PC-9 (cell line): ENCODE measurements around the gene TBC1D22B. TPM values are rescaled to one million over a fixed set of nuclear protein-coding genes. Genes with fewer than 3 reads are reported as not detected.

Experiments
- BruUV-seq: library from RNA; stranded (reverse); fragments of 400-500 nt; replicated peaks from 2 replicates; lab custom pipeline; 2021; lab: Mats Ljungman, UMichigan
- CTCF ChIA-PET: fragments of 300-600 bp; sonication (Branson Sonifier 250); formaldehyde crosslinking; loops from one replicate; lab custom pipeline; 2022; ENCODE audit warnings: antibody characterized with exemption; lab: Charles Lee
- POLR2A ChIA-PET: fragments of 300-600 bp; sonication (Branson Sonifier 250); formaldehyde crosslinking; loops from one replicate; lab custom pipeline; 2022; ENCODE audit warnings: antibody characterized with exemption; ENCODE audit not compliant: unreplicated experiment; lab: Charles Lee
- DNase-seq, 2 experiments: peaks; one replicate each; pipeline versions ENCODE4 v3.0.0 to v3.0.0-alpha.2; 2015 to 2022; ENCODE audit warnings: mixed read lengths in 1 of 2
- H2AFZ ChIP-seq: fragments of 200-600 bp; sonication (generic); 2 replicates; pipeline ENCODE4 v1.8.1; 2017; ENCODE audit warnings: antibody characterized with exemption
- H3F3A ChIP-seq: fragments of 200-600 bp; sonication (generic); 2 replicates; pipeline ENCODE4 v1.8.1; 2017; ENCODE audit warnings: antibody characterized with exemption, mild to moderate bottlenecking, low read depth; ENCODE audit not compliant: insufficient read depth
- H3K27ac ChIP-seq: fragments of 200-600 bp; sonication (generic); 2 replicates; pipeline ENCODE4 v1.6.1; 2016; ENCODE audit warnings: mixed run types
- H3K27me3 ChIP-seq: fragments of 200-600 bp; sonication (generic); 2 replicates; pipeline ENCODE4 v1.6.1; 2016; ENCODE audit warnings: low read depth, mixed run types; ENCODE audit not compliant: insufficient read depth
- H3K36me3 ChIP-seq: fragments of 200-600 bp; sonication (generic); 2 replicates; pipeline ENCODE4 v1.6.1; 2016; ENCODE audit warnings: low read depth, mixed run types
- H3K4me1 ChIP-seq: fragments of 200-600 bp; sonication (generic); replicated peaks from 2 replicates; pipeline ENCODE4 v1.6.1; 2016; ENCODE audit warnings: mixed run types; ENCODE audit not compliant: insufficient read depth
- H3K4me2 ChIP-seq: fragments of 200-600 bp; sonication (generic); 2 replicates; pipeline ENCODE4 v1.6.1; 2017; ENCODE audit warnings: mixed run types
- H3K4me3 ChIP-seq: fragments of 200-600 bp; sonication (generic); 2 replicates; pipeline ENCODE4 v1.6.1; 2016; ENCODE audit warnings: mixed run types
- H3K79me2 ChIP-seq: fragments of 200-600 bp; sonication (generic); 2 replicates; pipeline ENCODE4 v1.6.1; 2017; ENCODE audit warnings: low read depth, mixed run types
- H3K9me2 ChIP-seq: fragments of 200-600 bp; sonication (generic); 2 replicates; pipeline ENCODE4 v1.8.1; 2017; ENCODE audit warnings: mild to moderate bottlenecking; ENCODE audit not compliant: insufficient read depth
- H3K9me3 ChIP-seq: fragments of 200-600 bp; sonication (generic); 2 replicates; pipeline ENCODE4 v1.8.1; 2016; ENCODE audit warnings: low read depth; ENCODE audit not compliant: insufficient read depth
- H4K20me1 ChIP-seq: fragments of 200-600 bp; sonication (generic); 2 replicates; pipeline ENCODE4 v1.8.1; 2017; ENCODE audit not compliant: insufficient read depth
- CTCF ChIP-seq: fragments of 200-600 bp; sonication (generic); conservative IDR thresholded peaks from 2 replicates; pipeline ENCODE4 v1.6.1; 2017; ENCODE audit warnings: mixed run types, antibody characterized with exemption, mild to moderate bottlenecking, moderate library complexity
- EZH2 ChIP-seq: fragments of 200-600 bp; sonication (generic); IDR thresholded peaks from 2 replicates; pipeline ENCODE4 v1.8.0; 2017; ENCODE audit warnings: antibody characterized with exemption, low read depth
- intact Hi-C: fragments of 100-400 bp; cut with micrococcal nuclease; formaldehyde crosslinking; loops from one replicate; pipeline ENCODE4 v1.10.0; 2022; ENCODE audit not compliant: unreplicated experiment
- total RNA-seq: library from RNA; stranded (reverse); gene quantifications from 2 replicates; pipeline ENCODE4 v1.2.3, GENCODE V29; 2021

Gene TBC1D22B
- total RNA-seq, 1 experiment from 2014 or later, result 14.6 TPM

DNA sequence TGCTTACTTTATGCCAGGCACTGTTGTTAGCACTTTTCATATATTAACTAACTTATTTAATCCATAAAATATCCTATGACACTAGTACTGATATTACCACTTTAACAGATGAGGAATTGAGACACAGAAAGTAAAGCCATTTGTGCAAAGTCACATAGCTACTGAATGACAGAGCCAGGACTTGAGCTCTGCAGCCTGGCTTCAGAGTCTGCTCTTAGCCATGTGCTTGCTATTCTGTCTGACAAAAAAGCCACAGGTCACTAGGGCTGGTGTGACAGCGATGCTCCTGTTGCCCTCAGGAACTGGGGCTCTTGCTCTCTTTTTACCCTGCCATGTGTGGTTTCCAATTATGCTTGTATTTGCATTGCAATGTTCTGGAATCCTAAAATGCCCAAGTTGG lies 51.5 kb downstream of the TBC1D22B start:
- no peak overlapping the region for H3K4me3 ChIP-seq
- CTCF ChIA-PET, result interaction anchor here (0.6 to 0.7 kb wide), 3 partner anchors 15 to 283 kb away, joined by 3 read pairs; no protein-coding TSS in a partner anchor
- no peaks in the 10 kb centered on the region for H3K9me3 ChIP-seq
- no peaks in the 10 kb centered on the region for H3K4me1 ChIP-seq
- no peak for DNase-seq
- BruUV-seq, result no TSS peak
- TF ChIP-seq EZH2, result no peak
- H2AFZ ChIP-seq, result no peak overlapping the region
- H4K20me1 ChIP-seq, result peaks cover 3% of the 10 kb centered on the region; the same call in 1 of the 2 replicates
- no peaks in the 10 kb centered on the region for H3K79me2 ChIP-seq
- 0 out of 2 replicates have a peak, but pooled peaks cover 9% of the 10 kb centered on the region for H3F3A ChIP-seq
- intact Hi-C loops, result loop anchor here (10.0 kb wide), 1 partner anchor 84 kb away; no protein-coding TSS in a partner anchor
- no peak overlapping the region for H3K4me2 ChIP-seq
- no peaks in the 10 kb centered on the region for H3K27me3 ChIP-seq
- no peaks in the 10 kb centered on the region for H3K9me2 ChIP-seq
- no peaks in the 10 kb centered on the region; the same call in 1 of the 2 replicates for H3K36me3 ChIP-seq
- POLR2A ChIA-PET, result interaction anchor here (0.7 kb wide), 1 partner anchor 51 kb away, joined by 23 read pairs; the partner anchor contains the start of genes TBC1D22B and TMEM217
- no peak overlapping the region for H3K27ac ChIP-seq

DNA sequence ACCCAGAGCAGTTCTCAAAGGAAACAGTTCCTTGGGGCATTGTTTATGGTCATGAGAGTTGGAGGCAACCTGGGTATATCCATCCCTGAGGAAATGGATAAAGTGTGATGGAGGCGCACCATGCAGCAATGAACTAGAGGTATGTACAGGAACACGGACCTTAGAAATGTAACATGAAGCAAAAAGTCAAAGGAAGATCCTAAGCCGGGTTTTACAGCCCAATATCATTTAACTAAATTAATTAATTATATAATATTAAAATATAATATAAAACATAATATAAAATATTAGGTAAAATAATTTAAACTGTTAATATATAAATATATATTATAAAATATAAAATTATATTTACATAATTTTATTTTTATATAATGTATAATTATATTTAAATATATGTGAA lies 52.1 kb downstream of the TBC1D22B start:
- 0 out of 2 replicates have a peak, but pooled peaks cover 6% of the 10 kb centered on the region for H3F3A ChIP-seq
- intact Hi-C loops, result loop anchor here (10.0 kb wide), 1 partner anchor 85 kb away; no protein-coding TSS in a partner anchor
- no peaks in the 10 kb centered on the region for H3K9me3 ChIP-seq
- H3K9me2 ChIP-seq, result no peaks in the 10 kb centered on the region
- DNase-seq, result no peak
- no peak overlapping the region for H3K4me2 ChIP-seq
- TF ChIP-seq EZH2 (no peak), CTCF (no peak)
- H3K27ac ChIP-seq, result no peak overlapping the region
- no peak overlapping the region for H3K4me3 ChIP-seq
- no peaks in the 10 kb centered on the region for H3K79me2 ChIP-seq
- no peaks in the 10 kb centered on the region for H4K20me1 ChIP-seq
- H3K4me1 ChIP-seq, result no peaks in the 10 kb centered on the region
- H3K27me3 ChIP-seq, result no peaks in the 10 kb centered on the region
- no peak overlapping the region for H2AFZ ChIP-seq
- no TSS peak for BruUV-seq
- no peaks in the 10 kb centered on the region; the same call in 1 of the 2 replicates for H3K36me3 ChIP-seq
- CTCF ChIA-PET, result interaction anchor here (0.7 kb wide), 2 partner anchors 15 to 266 kb away, joined by 3 read pairs; no protein-coding TSS in a partner anchor
- POLR2A ChIA-PET, result no interaction called here

GRCh38 chr6:37310966-37311365 lies 53.4 kb downstream of the TBC1D22B start:
- Histone ChIP-seq H3K27ac (no peak overlapping the region), H2AFZ (no peak overlapping the region), H3K79me2 (no peaks in the 10 kb centered on the region), H3K4me2 (no peak overlapping the region), H3K36me3 (no peaks in the 10 kb centered on the region; the same call in 1 of the 2 replicates), H3F3A (0 out of 2 replicates have a peak, but pooled peaks cover 6% of the 10 kb centered on the region), H4K20me1 (no peaks in the 10 kb centered on the region), H3K9me3 (no peaks in the 10 kb centered on the region), H3K4me3 (no peak overlapping the region), H3K4me1 (no peaks in the 10 kb centered on the region), H3K9me2 (no peaks in the 10 kb centered on the region), H3K27me3 (no peaks in the 10 kb centered on the region)
- ChIA-PET CTCF (interaction anchor here (0.6 to 0.7 kb wide), 2 partner anchors 9 to 604 kb away, joined by 3 read pairs; no protein-coding TSS in a partner anchor), POLR2A (interaction anchor here (0.6 kb wide), 1 partner anchor 1557 kb away, joined by 3 read pairs; no protein-coding TSS in a partner anchor)
- intact Hi-C loops, result no loop called here
- no TSS peak for BruUV-seq
- DNase-seq, result no peak
- no peak for TF ChIP-seq CTCF
- TF ChIP-seq EZH2, result no peak
